Activated T-helper 1 cell treated with anti-CD3 and anti-CD28 coated beads, Interleukin-2, amount 50 U/mL, for 16 hours (primary cell): Measurements from ENCODE around the gene CLDN6.

Experiments used
- DNase-seq, 2 donors: peaks; one replicate each; pipeline ENCODE4 v3.0.0-alpha.2; 2020; ENCODE audit warnings: low read depth in 1 of 2, low spot score in 1 of 2

Gene CLDN6

GRCh38 chr16:2990891-2991290, 27.1 kb downstream of the CLDN6 start:
- no peak for DNase-seq

- DNase-seq: no peak
Measured at GRCh38 chr16:2988590-2989099, 29.3 kb downstream of the CLDN6 start.

- DNase-seq: no peak
Measured at GRCh38 chr16:2987833-2988232, 30.1 kb downstream of the CLDN6 start.

DNA sequence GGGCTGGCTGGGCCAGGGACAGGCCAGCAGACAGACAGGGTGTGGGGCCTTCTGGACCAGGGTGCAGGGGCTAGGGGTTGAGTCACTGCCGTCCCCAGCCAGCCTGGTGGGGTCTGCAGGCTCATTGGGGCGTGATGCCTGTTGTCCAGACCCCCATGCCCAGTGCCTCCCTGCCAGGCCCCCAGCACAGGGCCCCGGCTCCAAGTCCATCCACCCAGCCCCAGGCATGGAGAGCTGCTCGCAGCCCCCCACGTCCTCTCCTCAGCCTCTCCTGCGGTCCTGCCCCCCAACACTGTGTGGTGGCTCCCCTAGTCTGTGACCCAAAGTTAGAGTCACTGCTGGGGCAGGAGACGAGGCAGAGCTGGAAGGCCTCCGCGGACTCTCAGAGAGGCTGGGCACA, 30.7 kb downstream of the CLDN6 start:
- DNase-seq: no peak

GRCh38 chr16:2986623-2987188, 31.3 kb downstream of the CLDN6 start:
- no peak for DNase-seq

DNA sequence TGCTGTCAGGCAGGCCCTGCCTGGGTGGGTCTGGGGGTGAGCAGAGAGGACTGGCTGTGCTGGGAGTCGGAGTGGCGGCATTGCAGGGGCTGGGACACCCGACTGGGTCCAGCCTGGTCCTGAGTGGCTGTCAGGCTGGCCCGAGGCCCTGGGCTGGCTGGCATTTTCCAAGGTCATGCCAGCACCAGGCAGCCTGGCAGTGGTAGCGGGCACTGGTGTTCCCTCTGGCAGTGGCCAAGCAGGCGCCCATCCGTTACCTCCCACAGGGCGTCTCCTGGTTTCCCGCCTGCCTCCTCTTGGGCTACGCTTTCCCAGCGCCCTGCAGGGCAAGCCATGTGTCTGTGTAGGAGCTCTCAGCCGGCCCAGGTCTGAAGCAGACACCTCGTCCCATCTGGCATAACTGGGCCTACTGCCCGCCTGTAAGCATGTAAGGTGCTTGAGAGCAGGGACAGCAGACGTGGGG, 32.1 kb downstream of the CLDN6 start:
- DNase-seq: no peak

DNA sequence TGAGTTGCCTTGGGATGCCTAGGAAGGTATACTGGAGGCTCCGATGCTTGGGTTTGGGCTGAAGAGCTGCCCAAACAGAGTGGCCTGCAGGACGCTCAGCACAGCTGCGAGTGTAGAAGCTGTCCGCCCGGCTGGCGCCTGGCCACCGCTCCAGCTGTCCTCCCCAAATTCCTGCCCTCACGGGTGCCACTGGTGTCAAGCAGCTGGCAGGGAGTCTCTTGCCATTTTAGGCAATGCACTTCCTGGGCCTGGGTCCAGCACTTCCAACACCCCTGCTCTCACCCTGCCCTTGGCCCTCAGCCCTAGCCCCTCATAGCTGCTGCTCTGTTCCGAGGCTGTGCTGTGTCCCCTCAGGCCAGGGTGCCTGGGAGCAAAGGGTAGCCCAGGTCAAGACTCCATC, 32.5 kb downstream of the CLDN6 start:
- no peak for DNase-seq

- DNase-seq: peak; percentile 30 to 62
Measured at GRCh38 chr16:2983706-2984136, 34.3 kb downstream of the CLDN6 start.

GRCh38 chr16:2982402-2982801, 35.6 kb downstream of the CLDN6 start:
- DNase-seq: no peak

GRCh38 chr16:2981899-2982250, 36.1 kb downstream of the CLDN6 start:
- no peak for DNase-seq

DNA sequence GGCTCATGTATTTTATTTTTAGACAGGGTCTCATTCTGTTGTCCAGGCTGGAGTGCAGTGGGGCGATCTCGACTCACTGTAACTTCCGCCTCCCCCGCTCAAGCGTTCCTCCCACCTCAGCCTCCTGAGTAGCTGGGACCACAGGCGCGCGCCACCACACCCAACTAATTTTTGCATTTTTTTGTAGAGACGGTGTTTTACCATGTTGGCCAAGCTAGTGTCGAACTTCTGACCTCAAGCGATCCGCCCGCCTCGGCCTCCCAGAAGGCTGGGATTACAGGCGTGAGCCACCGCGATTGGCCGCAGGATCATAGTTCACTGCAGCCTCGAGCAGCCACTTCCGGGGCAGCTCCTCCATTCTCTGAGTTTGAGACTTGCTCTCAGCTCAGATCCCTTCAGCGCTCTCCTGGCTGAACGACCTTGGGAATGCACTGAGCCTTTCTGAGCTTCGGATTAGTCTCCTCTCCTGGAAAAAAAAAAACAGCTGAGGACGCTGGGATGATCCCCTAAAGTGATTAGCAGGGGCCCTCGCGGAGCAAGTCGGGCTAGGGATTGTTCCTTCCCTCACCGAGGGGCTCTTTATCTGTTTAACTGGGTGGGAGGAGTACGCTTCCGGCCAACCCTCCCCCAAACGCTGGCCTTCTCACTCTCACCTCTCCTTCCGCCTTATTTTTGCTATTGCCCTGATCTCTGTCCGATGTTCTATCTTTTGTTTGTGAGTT, 36.6 kb downstream of the CLDN6 start:
- DNase-seq: no peak

DNA sequence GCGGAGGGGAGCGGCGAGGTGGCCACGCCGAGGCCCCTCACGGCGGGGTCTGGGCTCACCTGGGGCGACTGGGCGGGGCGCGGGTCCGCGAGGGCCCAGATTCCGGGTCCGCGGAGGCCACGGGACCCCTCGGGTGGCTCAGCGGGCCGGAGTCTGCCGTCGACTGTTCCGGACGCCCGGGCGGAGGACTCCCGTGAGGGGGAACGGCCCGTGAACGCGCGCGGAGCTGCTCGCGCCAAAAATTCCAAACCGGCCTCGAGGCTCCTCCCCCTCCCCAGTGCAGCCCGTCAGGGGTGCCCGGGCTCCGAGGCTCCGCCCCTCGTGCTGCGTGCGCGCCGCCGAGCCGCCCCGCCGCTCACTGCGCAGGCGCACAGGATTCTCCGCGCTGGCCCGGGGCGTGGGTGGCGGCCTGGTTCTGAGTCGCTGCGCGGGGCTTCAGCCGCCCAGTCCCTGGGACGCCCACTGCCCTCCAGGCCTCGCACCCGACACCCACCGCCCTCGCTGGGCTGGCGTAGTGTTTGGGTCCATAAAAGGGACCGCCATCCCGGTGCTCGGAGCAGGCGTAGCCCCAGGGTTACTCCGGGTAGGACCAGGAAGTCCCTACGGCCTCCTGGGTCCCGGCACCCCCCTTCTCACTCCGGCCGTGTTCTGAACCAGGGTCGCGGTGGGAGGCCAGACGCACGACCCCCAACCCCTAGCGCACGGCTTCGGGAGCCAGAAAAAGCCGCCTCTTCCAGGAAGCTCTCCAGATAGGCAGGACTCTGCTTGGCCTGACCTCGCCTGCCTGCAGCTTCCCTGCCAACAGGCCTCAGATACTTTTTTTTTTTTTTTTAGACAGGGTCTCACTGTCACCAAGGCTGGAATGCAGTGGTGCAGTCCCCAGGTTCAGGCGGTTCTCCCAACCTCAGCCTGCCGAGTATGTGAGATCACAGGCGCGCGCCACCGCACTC, 37.5 kb downstream of the CLDN6 start, which contains the start of gene PKMYT1:
TSS of gene PKMYT1 (minus strand) at position 220 of the 950 bp plus-strand sequence. CDS start 789 bp downstream, outside the sequence.
- peak; percentile 87 to 96 for DNase-seq

DNA sequence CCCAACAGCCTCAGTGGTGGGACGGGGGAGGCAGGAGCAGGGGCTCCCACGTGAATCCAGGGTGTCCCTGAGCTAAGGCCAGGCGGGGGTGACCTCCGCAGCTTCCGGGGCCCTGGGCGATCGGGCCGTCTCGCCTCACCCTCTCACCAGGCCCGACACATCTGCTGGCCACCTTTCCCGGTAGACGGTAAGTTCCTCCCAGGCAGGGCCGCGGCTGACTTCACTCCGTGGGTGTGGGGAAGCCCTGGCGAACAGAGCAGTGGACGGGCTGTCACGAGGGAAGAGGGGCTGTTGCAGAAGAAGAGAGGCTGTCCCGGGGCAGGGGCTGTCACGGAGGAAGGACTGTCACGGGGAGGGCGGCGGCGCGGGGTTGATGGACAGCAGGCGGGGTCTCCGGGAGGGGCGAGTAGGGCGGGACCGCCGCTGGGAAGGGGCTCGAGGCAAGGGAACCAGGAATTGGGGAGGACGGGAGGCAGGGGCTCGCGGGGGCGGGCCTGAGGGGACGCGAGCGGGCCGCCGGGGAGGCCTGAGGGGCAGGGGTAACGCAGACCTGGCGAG, 38.2 kb downstream of the CLDN6 start:
- DNase-seq: no peak

DNA sequence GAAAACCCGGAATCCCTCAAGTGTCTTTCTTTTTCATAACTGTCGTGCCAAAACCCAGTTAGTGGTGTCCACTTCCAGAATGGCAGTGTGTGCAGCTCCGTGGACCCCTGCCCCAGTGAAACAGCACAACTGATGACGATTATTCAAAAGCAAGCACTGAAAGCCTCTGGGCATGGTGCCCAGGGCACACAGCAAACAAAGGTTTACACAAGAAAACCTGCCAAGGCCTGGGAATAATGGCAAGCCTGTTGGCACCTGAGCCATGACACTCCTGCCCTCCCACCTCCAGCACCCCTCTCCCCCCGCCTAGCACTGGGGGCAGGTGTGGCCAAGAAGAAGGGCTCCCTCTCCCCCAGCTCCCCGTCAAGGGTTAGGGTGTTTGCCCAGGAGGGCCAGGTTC, 40.5 kb downstream of the CLDN6 start:
- DNase-seq: no peak

DNA sequence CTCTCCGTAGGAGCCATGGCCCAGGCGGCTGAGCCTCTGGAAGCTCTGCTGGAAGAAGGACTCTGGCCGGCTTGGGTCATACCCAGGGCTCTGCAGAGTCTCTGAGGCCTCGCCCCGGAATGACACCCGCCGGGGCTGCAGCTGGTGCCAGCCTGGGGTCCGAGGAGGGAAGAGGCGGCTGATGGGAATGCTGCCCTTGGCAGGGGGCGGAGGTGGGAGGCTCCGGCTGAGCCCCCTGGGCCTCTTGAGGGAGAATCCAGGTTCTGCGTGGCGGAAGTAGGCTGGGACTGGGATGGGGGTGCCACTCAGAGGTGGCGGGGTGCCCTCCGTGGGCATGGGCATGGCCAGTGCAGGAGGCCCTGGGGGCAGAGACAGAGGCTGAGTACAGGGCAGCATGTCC, 41.3 kb downstream of the CLDN6 start:
- no peak for DNase-seq

GRCh38 chr16:2976201-2976600, 41.8 kb downstream of the CLDN6 start:
- DNase-seq: no peak

- DNase-seq: no peak
Measured at GRCh38 chr16:2975161-2975795, 42.7 kb downstream of the CLDN6 start.

GRCh38 chr16:2974319-2975056, 43.5 kb downstream of the CLDN6 start:
- no peak for DNase-seq

GRCh38 chr16:2973605-2974318, 44.2 kb downstream of the CLDN6 start:
- DNase-seq: no peak
